ENCODE measurements around the gene ENPEP. TPM values are rescaled to one million over a fixed set of nuclear protein-coding genes. Genes with fewer than 3 reads are reported as not detected.

ENPEP gene
- total and polyA plus RNA-seq, 2 donors (not counting 1 experiment from before 2014, with no cell fraction given), result not detected

DNA sequence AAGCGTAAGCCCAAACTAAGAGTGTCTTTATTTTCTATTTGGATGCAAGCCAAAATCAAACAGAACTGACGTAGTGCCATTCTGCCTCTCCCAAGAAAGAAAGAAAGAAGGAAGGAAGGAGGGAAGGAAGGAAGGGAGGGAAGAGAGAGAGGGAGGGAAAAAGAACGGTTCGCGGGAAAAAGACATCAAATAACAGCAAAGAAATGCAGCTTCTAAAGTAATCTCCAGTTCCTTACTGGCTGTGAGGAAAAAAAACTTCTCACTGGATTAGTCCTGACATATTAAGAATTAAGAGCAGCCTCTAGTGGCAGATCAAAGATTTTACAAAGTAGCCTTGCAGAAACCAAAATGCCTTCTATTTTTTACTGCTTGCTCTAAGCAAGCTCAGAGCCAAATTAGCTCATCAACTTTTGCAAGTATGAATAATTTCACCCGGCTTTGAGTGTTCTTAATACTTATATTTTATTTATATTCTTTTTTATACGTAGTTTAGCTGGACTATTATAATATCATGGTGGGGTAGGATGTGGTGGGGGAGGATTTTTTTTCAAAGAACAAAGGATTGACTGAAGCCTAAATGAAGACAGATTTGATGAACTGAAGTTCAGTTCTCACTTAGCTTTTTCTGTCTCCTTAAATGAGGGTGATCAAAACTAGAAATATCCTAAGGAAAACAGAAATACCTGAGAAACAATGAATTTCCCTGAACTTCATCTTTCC is 110.3 kb downstream of the ENPEP start:
- H3K27ac ChIP-seq (ENCODE audit: low read length in 2 of 2), result no peak overlapping the region
- no peak overlapping the region for H3K9ac ChIP-seq (ENCODE audit: low read length)
- ATAC-seq (ENCODE audit: low read depth) (no peak), DNase-seq (no peak)
- no peak overlapping the region for H2AFZ ChIP-seq (ENCODE audit: insufficient read depth, low read depth, low read length, poor library complexity, severe bottlenecking)
- Mint-ChIP-seq H3K9me3 (ENCODE audit: insufficient read depth) (no peaks in the 10 kb centered on the region), H3K27me3 (peaks cover 8% of the 10 kb centered on the region), H3K4me3 (no peak overlapping the region), H3K4me1 (no peaks in the 10 kb centered on the region), H3K27ac (no peak overlapping the region)
- H4K20me1 ChIP-seq (ENCODE audit: control insufficient read depth, insufficient read depth, low read length, poor library complexity, severe bottlenecking), result no peaks in the 10 kb centered on the region
- peaks cover 0 to 4% (median 0%) of the 10 kb centered on the region in 3 donors for H3K9me3 ChIP-seq (ENCODE audit: control extremely low read depth in 1 of 3, control insufficient read depth in 2 of 3, insufficient read depth in 1 of 3, low read length in 2 of 3)
- ChIA-PET CTCF (no interaction called here), POLR2A (no interaction called here)
- H3K4me1 ChIP-seq (ENCODE audit: control insufficient read depth in 2 of 2, insufficient read depth in 2 of 2, low read length in 2 of 2), result no peaks in the 10 kb centered on the region
- no peaks in the 10 kb centered on the region for H3K27me3 ChIP-seq (replicated peaks in 1 of 4; ENCODE audit: control extremely low read depth in 1 of 4, control insufficient read depth in 3 of 4, insufficient read depth in 4 of 4, low read length in 3 of 4)
- no peak for TF ChIP-seq EZH2 (IDR thresholded peaks at IDR 0.05; ENCODE audit: borderline replicate concordance, insufficient read depth, low read depth, low read length, poor library complexity, severe bottlenecking)
- TF ChIP-seq, protein P1, sequence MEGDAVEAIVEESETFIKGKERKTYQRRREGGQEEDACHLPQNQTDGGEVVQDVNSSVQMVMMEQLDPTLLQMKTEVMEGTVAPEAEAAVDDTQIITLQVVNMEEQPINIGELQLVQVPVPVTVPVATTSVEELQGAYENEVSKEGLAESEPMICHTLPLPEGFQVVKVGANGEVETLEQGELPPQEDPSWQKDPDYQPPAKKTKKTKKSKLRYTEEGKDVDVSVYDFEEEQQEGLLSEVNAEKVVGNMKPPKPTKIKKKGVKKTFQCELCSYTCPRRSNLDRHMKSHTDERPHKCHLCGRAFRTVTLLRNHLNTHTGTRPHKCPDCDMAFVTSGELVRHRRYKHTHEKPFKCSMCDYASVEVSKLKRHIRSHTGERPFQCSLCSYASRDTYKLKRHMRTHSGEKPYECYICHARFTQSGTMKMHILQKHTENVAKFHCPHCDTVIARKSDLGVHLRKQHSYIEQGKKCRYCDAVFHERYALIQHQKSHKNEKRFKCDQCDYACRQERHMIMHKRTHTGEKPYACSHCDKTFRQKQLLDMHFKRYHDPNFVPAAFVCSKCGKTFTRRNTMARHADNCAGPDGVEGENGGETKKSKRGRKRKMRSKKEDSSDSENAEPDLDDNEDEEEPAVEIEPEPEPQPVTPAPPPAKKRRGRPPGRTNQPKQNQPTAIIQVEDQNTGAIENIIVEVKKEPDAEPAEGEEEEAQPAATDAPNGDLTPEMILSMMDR (IDR thresholded peaks at IDR 0.05), result no peak
- no peak overlapping the region for H3K4me2 ChIP-seq (replicated peaks; ENCODE audit: low read depth, low read length, poor library complexity, severe bottlenecking)
- H3K4me3 ChIP-seq (ENCODE audit: control extremely low read depth in 1 of 5, extremely low read depth in 1 of 5, insufficient read depth in 1 of 5, low read depth in 2 of 5, low read length in 4 of 5), result no peak overlapping the region
- WGBS (ENCODE audit: insufficient coverage), result no CpG with 5 or more reads among the region's 7 CpGs
- intact Hi-C loops (cut with micrococcal nuclease), result no loop called here
- no peaks in the 10 kb centered on the region for H3K36me3 ChIP-seq (replicated peaks in 1 of 2; ENCODE audit: control extremely low read depth in 1 of 2, control insufficient read depth in 1 of 2, extremely low read depth in 1 of 2, insufficient read depth in 2 of 2, low read length in 1 of 2)
- H3K79me2 ChIP-seq (ENCODE audit: control insufficient read depth, insufficient read depth, low read length), result no peaks in the 10 kb centered on the region

DNA sequence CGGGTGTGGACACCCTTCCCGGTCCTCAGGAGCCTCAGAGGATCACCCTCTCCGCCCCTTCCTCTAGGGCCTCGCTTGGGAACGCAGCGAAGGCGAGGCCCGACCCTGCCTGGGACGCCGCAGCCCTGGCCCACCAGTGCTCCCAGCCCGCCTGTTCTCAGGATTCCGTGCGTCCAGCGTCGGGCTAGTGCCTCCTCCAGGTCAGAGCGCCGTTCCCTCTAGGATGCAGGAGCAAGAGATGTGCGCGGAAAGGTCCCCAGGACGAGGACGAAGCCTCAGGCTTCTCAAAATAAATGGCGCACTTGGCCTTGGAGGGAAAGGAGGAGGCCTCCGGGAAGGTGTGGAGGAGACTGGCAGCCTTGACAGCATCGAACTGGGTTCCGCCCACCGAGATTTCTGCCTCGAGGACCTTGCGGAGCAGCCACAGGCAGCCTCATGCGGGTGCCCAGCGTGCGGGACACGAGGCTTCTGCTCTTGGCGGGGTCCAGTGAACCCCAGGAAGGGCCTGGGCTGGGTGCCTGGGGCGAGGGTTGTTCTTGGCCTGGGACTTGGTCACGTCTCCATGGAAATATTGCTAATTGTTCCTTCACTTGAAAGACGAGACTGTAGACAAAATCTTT is 111.8 kb downstream of the ENPEP start:
- intact Hi-C loops (cut with micrococcal nuclease), result no loop called here
- TF ChIP-seq, protein P1 (IDR thresholded peaks at IDR 0.05), result no peak
- no peak for TF ChIP-seq EZH2 (IDR thresholded peaks at IDR 0.05; ENCODE audit: borderline replicate concordance, insufficient read depth, low read depth, low read length, poor library complexity, severe bottlenecking)
- Histone ChIP-seq H3K4me3 (ENCODE audit: control extremely low read depth in 1 of 5, extremely low read depth in 1 of 5, insufficient read depth in 1 of 5, low read depth in 2 of 5, low read length in 4 of 5) (no peak overlapping the region), H3K4me2 (replicated peaks; ENCODE audit: low read depth, low read length, poor library complexity, severe bottlenecking) (no peak overlapping the region), H3K36me3 (replicated peaks in 1 of 2; ENCODE audit: control extremely low read depth in 1 of 2, control insufficient read depth in 1 of 2, extremely low read depth in 1 of 2, insufficient read depth in 2 of 2, low read length in 1 of 2) (no peaks in the 10 kb centered on the region), H3K4me1 (ENCODE audit: control insufficient read depth in 2 of 2, insufficient read depth in 2 of 2, low read length in 2 of 2) (no peaks in the 10 kb centered on the region), H3K9me3 (ENCODE audit: control extremely low read depth in 1 of 3, control insufficient read depth in 2 of 3, insufficient read depth in 1 of 3, low read length in 2 of 3) (peaks cover 0 to 4% (median 0%) of the 10 kb centered on the region in 3 donors), H4K20me1 (ENCODE audit: control insufficient read depth, insufficient read depth, low read length, poor library complexity, severe bottlenecking) (no peaks in the 10 kb centered on the region), H2AFZ (ENCODE audit: insufficient read depth, low read depth, low read length, poor library complexity, severe bottlenecking) (no peak overlapping the region), H3K27ac (ENCODE audit: low read length in 2 of 2) (no peak overlapping the region), H3K27me3 (replicated peaks in 1 of 4; ENCODE audit: control extremely low read depth in 1 of 4, control insufficient read depth in 3 of 4, insufficient read depth in 4 of 4, low read length in 3 of 4) (no peaks in the 10 kb centered on the region), H3K79me2 (ENCODE audit: control insufficient read depth, insufficient read depth, low read length) (no peaks in the 10 kb centered on the region), H3K9ac (ENCODE audit: low read length) (no peak overlapping the region)
- CTCF ChIA-PET, result no interaction called here
- POLR2A ChIA-PET, result no interaction called here
- DNase-seq (no peak), ATAC-seq (ENCODE audit: low read depth) (no peak)
- Mint-ChIP-seq H3K4me1 (no peaks in the 10 kb centered on the region), H3K27me3 (peaks cover 4% of the 10 kb centered on the region), H3K9me3 (ENCODE audit: insufficient read depth) (no peaks in the 10 kb centered on the region), H3K27ac (no peak overlapping the region), H3K4me3 (no peak overlapping the region)
- 94% methylated on average over 34 of the region's 36 CpGs for WGBS (ENCODE audit: insufficient coverage)

Measured in B cell (primary cell).